ENCODE measurements around the gene NFATC3. TPM values are rescaled to one million over a fixed set of nuclear protein-coding genes. Genes with fewer than 3 reads are reported as not detected.

Gene NFATC3
- total and polyA plus RNA-seq, 2 of the 8 experiments (the other 6 are each of a cell fraction or from before 2014, with no cell fraction given): 17.6 to 34.5 TPM

DNA sequence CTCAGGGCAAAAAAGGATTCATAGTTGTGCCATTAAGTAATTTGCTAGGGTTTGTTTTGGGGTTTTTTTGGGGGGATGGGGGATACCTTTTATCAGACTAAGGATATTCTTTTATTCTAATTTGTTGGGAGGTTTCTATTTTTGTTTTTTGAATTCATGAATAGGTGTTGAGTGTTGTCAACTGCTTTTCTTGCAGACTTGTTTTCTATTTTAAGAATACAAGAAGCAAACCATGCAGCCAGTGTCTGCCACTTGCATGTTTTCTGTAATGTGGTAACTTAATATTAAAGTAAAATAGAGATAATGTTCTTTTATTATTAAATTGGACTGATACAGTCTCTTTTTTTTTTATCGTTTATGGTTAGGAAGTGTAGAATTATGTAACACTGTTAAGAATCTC lies 49.5 kb downstream of the NFATC3 start (continued):
- TF ChIP-seq HDAC2 (IDR thresholded peaks at IDR 0.05; ENCODE audit: borderline replicate concordance in 1 of 2, low read depth in 2 of 2, low read length in 2 of 2): no peak
- TF ChIP-seq CEBPB (IDR thresholded peaks at IDR 0.05; ENCODE audit: low read depth, low read length): no peak
- no peak for TF ChIP-seq ZNF274 (IDR thresholded peaks at IDR 0.05; ENCODE audit: borderline replicate concordance, extremely low read depth, low read length)
- no peak for TF ChIP-seq SP1 (IDR thresholded peaks at IDR 0.05; ENCODE audit: low read depth, low read length)
- TF ChIP-seq RFX5 (IDR thresholded peaks at IDR 0.05; ENCODE audit: borderline replicate concordance, low read depth, low read length): no peak

All from H1 (cell line).